K562 (cell line): ENCODE results near the gene RAB31.

ENCODE experiments used
- CREB1 ChIP-seq, 2 experiments: sonication (generic) in 1 of 2; formaldehyde crosslinking in 1 of 2; IDR thresholded peaks; 2 replicates each; pipeline versions ENCODE4 v1.6.1 to v1.8.0; 2012 to 2022; ENCODE audit warnings: inconsistent platforms in 1 of 2, mild to moderate bottlenecking in 1 of 2, missing genetic modification reagents in 1 of 2, moderate library complexity in 1 of 2
- EZH2 ChIP-seq: IDR thresholded peaks from 2 replicates; pipeline ENCODE4 v1.6.1; 2012; ENCODE audit warnings: low read depth, mild to moderate bottlenecking, inconsistent platforms, low read length, borderline replicate concordance
- MTA1 ChIP-seq: fragments of 450-650 bp; IDR thresholded peaks from 2 replicates; pipeline ENCODE4 v1.6.1; 2017; ENCODE audit warnings: borderline replicate concordance
- SIN3A ChIP-seq, 2 experiments: fragments of 150-350 bp in 1 of 2; IDR thresholded peaks; 2 replicates each; pipeline ENCODE4 v1.6.1; 2011 to 2016; ENCODE audit warnings: borderline replicate concordance in 2 of 2, low read depth in 2 of 2, low read length in 2 of 2, mild to moderate bottlenecking in 2 of 2, moderate library complexity in 2 of 2; ENCODE audit not compliant: control insufficient read depth in 1 of 2
- ZNF175 ChIP-seq: fragments of 200-800 bp; sonication (Bioruptor generic); IDR thresholded peaks from 2 replicates; pipeline ENCODE4 v1.6.1; 2016; ENCODE audit warnings: low read depth, mild to moderate bottlenecking, missing genetic modification characterization, missing compliant biosample characterization
- TF ChIP-seq, protein P1 (sequence below), 3 experiments: IDR thresholded peaks in 2 of 3; conservative IDR thresholded peaks in 1 of 3; 2 replicates each; pipeline ENCODE4 v1.5.1; 2011 to 2012; ENCODE audit warnings: low read length in 3 of 3, mild to moderate bottlenecking in 3 of 3, control low read depth in 2 of 3, improper control_type of control experiment in 1 of 3, inconsistent platforms in 1 of 3, low read depth in 1 of 3, mixed read lengths in 1 of 3, moderate library complexity in 1 of 3; ENCODE audit not compliant: insufficient read depth in 2 of 3
- TF ChIP-seq, protein P2 (sequence below): fragments of 250-450 bp; sonication (Bioruptor Pico); IDR thresholded peaks from 2 replicates; pipeline ENCODE4 v1.5.0; 2020; ENCODE audit warnings: mild to moderate bottlenecking, borderline replicate concordance

- TF ChIP-seq, protein P1, sequence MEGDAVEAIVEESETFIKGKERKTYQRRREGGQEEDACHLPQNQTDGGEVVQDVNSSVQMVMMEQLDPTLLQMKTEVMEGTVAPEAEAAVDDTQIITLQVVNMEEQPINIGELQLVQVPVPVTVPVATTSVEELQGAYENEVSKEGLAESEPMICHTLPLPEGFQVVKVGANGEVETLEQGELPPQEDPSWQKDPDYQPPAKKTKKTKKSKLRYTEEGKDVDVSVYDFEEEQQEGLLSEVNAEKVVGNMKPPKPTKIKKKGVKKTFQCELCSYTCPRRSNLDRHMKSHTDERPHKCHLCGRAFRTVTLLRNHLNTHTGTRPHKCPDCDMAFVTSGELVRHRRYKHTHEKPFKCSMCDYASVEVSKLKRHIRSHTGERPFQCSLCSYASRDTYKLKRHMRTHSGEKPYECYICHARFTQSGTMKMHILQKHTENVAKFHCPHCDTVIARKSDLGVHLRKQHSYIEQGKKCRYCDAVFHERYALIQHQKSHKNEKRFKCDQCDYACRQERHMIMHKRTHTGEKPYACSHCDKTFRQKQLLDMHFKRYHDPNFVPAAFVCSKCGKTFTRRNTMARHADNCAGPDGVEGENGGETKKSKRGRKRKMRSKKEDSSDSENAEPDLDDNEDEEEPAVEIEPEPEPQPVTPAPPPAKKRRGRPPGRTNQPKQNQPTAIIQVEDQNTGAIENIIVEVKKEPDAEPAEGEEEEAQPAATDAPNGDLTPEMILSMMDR (IDR thresholded peaks at IDR 0.05 in 2 of 3, conservative IDR thresholded peaks at IDR 0.05 in 1 of 3; ENCODE audit: insufficient read depth in 2 of 3, low read depth in 1 of 3, low read length in 3 of 3), result no peak
- TF ChIP-seq SIN3A (IDR thresholded peaks at IDR 0.05; ENCODE audit: borderline replicate concordance in 2 of 2, control insufficient read depth in 1 of 2, low read depth in 2 of 2, low read length in 2 of 2), result no peak
- TF ChIP-seq CREB1 (IDR thresholded peaks at IDR 0.05), result no peak
- no peak for TF ChIP-seq CREB1 (CRISPR knock-in tag; IDR thresholded peaks at IDR 0.05)
- TF ChIP-seq, protein P2, sequence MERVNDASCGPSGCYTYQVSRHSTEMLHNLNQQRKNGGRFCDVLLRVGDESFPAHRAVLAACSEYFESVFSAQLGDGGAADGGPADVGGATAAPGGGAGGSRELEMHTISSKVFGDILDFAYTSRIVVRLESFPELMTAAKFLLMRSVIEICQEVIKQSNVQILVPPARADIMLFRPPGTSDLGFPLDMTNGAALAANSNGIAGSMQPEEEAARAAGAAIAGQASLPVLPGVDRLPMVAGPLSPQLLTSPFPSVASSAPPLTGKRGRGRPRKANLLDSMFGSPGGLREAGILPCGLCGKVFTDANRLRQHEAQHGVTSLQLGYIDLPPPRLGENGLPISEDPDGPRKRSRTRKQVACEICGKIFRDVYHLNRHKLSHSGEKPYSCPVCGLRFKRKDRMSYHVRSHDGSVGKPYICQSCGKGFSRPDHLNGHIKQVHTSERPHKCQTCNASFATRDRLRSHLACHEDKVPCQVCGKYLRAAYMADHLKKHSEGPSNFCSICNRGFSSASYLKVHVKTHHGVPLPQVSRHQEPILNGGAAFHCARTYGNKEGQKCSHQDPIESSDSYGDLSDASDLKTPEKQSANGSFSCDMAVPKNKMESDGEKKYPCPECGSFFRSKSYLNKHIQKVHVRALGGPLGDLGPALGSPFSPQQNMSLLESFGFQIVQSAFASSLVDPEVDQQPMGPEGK (CRISPR knock-in tag), result no peak
- no peak for TF ChIP-seq MTA1
- no peak for TF ChIP-seq EZH2
- TF ChIP-seq ZNF175 (CRISPR knock-in tag), result no peak
Observed at GRCh38 chr18:9860682-9861081, 152.6 kb downstream of the RAB31 start.
